GM18517 (cell line): ENCODE measurements around the gene CDK12.
"Not testable (repeated sequence)": the region's sequence is repeated elsewhere in the genome, so short reads cannot be mapped to it uniquely, and the experiment has no call there.

Source experiments
- ATAC-seq: cut with Tn5 transposase; IDR thresholded peaks from one replicate; pipeline ENCODE4 v1.9.1; 2021; ENCODE audit warnings: mild to moderate bottlenecking, moderate library complexity; ENCODE audit not compliant: unreplicated experiment

CDK12 gene

GRCh38 chr17:39487946-39488345 lies 26.7 kb downstream of the CDK12 start:
- ATAC-seq: no peak

GRCh38 chr17:39496921-39497320 lies 35.6 kb downstream of the CDK12 start:
- ATAC-seq: not testable (repeated sequence)

- ATAC-seq: no peak
Observed at GRCh38 chr17:39507511-39507910, 46.2 kb downstream of the CDK12 start.

GRCh38 chr17:39508987-39509386 lies 47.7 kb downstream of the CDK12 start:
- ATAC-seq: no peak

GRCh38 chr17:39513309-39513708 lies 52.0 kb downstream of the CDK12 start:
- no peak for ATAC-seq

GRCh38 chr17:39513915-39514314 lies 52.6 kb downstream of the CDK12 start:
- ATAC-seq: no peak

GRCh38 chr17:39517224-39517623 lies 55.9 kb downstream of the CDK12 start:
- ATAC-seq: no peak

GRCh38 chr17:39525801-39526506 lies 64.7 kb downstream of the CDK12 start:
- no peak for ATAC-seq

GRCh38 chr17:39527220-39527813 lies 66.0 kb downstream of the CDK12 start:
- ATAC-seq: no peak

GRCh38 chr17:39529455-39529854 lies 68.2 kb downstream of the CDK12 start:
- no peak for ATAC-seq

- ATAC-seq: no peak
Observed at GRCh38 chr17:39530513-39530912, 69.2 kb downstream of the CDK12 start.

GRCh38 chr17:39531252-39531651 lies 70.0 kb downstream of the CDK12 start:
- ATAC-seq: no peak

GRCh38 chr17:39533891-39534290 lies 72.6 kb downstream of the CDK12 start:
- no peak for ATAC-seq

- ATAC-seq: no peak
Observed at GRCh38 chr17:39534768-39535405, 73.6 kb downstream of the CDK12 start.

- ATAC-seq: no peak
Observed at GRCh38 chr17:39536468-39536867, 75.2 kb downstream of the CDK12 start.

- ATAC-seq: not testable (repeated sequence)
Observed at GRCh38 chr17:39537364-39537763, 76.1 kb downstream of the CDK12 start.

GRCh38 chr17:39538866-39539265 lies 77.6 kb downstream of the CDK12 start:
- ATAC-seq: no peak

- ATAC-seq: no peak
Observed at GRCh38 chr17:39540611-39541010, 79.3 kb downstream of the CDK12 start.

- ATAC-seq: no peak
Observed at GRCh38 chr17:39541652-39542051, 80.4 kb downstream of the CDK12 start.

GRCh38 chr17:39543176-39543575 lies 81.9 kb downstream of the CDK12 start:
- ATAC-seq: no peak

GRCh38 chr17:39543664-39544063 lies 82.4 kb downstream of the CDK12 start:
- no peak for ATAC-seq

- not testable (repeated sequence) for ATAC-seq
Observed at GRCh38 chr17:39544361-39544760, 83.1 kb downstream of the CDK12 start.
